Uterus (tissue), 2 donors: Measurements from ENCODE around the gene NT5E.

Experiments
- POLR2A ChIP-seq, 2 donors: fragments of 450-650 bp; IDR thresholded peaks; one replicate each; pipeline ENCODE4 v1.6.1; 2016; ENCODE audit warnings: antibody characterized with exemption in 2 of 2, mild to moderate bottlenecking in 1 of 2, moderate library complexity in 1 of 2
- TF ChIP-seq, protein P1 (sequence below), 4 experiments: fragments of 200-600 bp in 2 of 4; fragments of 450-650 bp in 2 of 4; sonication (generic) in 2 of 4; IDR thresholded peaks; one replicate each; pipeline ENCODE4 v1.5.1; 2016 to 2019; ENCODE audit warnings: antibody characterized with exemption in 4 of 4, mild to moderate bottlenecking in 2 of 4, moderate library complexity in 1 of 4

DNA sequence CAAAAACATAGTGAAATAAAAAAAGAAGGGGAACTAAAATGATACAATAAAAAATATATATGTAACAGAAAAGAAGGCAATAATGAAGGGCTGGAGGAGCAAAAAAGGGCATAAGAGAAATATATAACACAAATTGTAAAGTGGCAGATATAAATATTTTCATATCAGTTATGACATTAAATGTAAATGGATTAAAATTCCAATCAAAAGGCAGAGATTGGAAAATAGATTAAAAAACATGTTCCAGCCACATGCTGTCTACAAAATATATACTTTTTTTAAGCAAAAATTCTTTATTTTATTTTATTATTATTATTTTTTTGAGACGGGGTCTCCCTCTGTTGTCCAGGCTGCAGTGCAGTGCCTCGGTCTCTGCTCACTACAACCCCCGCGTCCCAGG, 23.9 kb upstream of the NT5E start:
- TF ChIP-seq, protein P1, sequence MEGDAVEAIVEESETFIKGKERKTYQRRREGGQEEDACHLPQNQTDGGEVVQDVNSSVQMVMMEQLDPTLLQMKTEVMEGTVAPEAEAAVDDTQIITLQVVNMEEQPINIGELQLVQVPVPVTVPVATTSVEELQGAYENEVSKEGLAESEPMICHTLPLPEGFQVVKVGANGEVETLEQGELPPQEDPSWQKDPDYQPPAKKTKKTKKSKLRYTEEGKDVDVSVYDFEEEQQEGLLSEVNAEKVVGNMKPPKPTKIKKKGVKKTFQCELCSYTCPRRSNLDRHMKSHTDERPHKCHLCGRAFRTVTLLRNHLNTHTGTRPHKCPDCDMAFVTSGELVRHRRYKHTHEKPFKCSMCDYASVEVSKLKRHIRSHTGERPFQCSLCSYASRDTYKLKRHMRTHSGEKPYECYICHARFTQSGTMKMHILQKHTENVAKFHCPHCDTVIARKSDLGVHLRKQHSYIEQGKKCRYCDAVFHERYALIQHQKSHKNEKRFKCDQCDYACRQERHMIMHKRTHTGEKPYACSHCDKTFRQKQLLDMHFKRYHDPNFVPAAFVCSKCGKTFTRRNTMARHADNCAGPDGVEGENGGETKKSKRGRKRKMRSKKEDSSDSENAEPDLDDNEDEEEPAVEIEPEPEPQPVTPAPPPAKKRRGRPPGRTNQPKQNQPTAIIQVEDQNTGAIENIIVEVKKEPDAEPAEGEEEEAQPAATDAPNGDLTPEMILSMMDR (IDR thresholded peaks at IDR 0.05), result no peak
- no peak for TF ChIP-seq POLR2A (IDR thresholded peaks at IDR 0.05)
